Esophagus muscularis mucosa (tissue), 4 donors: Measurements from ENCODE around the gene KCNB1. TPM values are rescaled to one million over a fixed set of nuclear protein-coding genes. Genes with fewer than 3 reads are reported as not detected.

Experiments used
- DNase-seq: peaks from one replicate; pipeline ENCODE4 v3.0.0-alpha.2; 2017; ENCODE audit errors: extremely low spot score
- H3K27ac ChIP-seq, 4 donors: fragments of 200-600 bp; sonication (generic); replicated peaks in 1 of 4; 1 replicate in 3 of 4; 2 replicates in 1 of 4; pipeline ENCODE4 v1.5.1; 2016 to 2019; ENCODE audit warnings: mild to moderate bottlenecking in 1 of 4
- H3K27me3 ChIP-seq, 4 donors: fragments of 200-600 bp; sonication (generic); one replicate each; pipeline versions ENCODE4 v1.5.1 to v1.6.0; 2016 to 2019
- H3K36me3 ChIP-seq, 4 donors: fragments of 200-600 bp; sonication (generic); one replicate each; pipeline ENCODE4 v1.5.1; 2016 to 2019
- H3K4me1 ChIP-seq, 4 donors: fragments of 200-600 bp; sonication (generic); one replicate each; pipeline ENCODE4 v1.5.1; 2016 to 2019
- H3K4me3 ChIP-seq, 4 donors: fragments of 200-600 bp; sonication (generic); 1 replicate in 2 of 4; 2 replicates in 2 of 4; pipeline ENCODE4 v1.5.1; 2016 to 2019; ENCODE audit warnings: mild to moderate bottlenecking in 4 of 4, moderate library complexity in 1 of 4
- H3K9me3 ChIP-seq, 4 donors: fragments of 200-600 bp; sonication (generic); 1 replicate in 3 of 4; 2 replicates in 1 of 4; pipeline ENCODE4 v1.5.1; 2016 to 2019
- CTCF ChIP-seq, 3 experiments: fragments of 200-600 bp in 2 of 3; fragments of 450-650 bp in 1 of 3; sonication (generic) in 2 of 3; IDR thresholded peaks; one replicate each; pipeline ENCODE4 v1.5.1; 2017 to 2019; ENCODE audit warnings: antibody characterized with exemption in 3 of 3, mild to moderate bottlenecking in 2 of 3, moderate library complexity in 1 of 3
- EP300 ChIP-seq: sonication (generic); formaldehyde crosslinking; IDR thresholded peaks from one replicate; pipeline ENCODE4 v1.6.1; 2017; ENCODE audit warnings: antibody characterized with exemption
- POLR2A ChIP-seq: fragments of 450-650 bp; IDR thresholded peaks from one replicate; pipeline ENCODE4 v1.6.1; 2017; ENCODE audit warnings: antibody characterized with exemption, moderate library complexity, mild to moderate bottlenecking, low read depth
- POLR2AphosphoS5 ChIP-seq, 2 donors: sonication (generic); formaldehyde crosslinking; IDR thresholded peaks; one replicate each; pipeline ENCODE4 v1.6.1; 2017; ENCODE audit warnings: antibody characterized with exemption in 2 of 2
- WGBS: methylation state at CpG from one replicate; pipeline ENCODE4 v1.1.5; 2018; 5-methylcytosine and 5-hydroxymethylcytosine counted together
- intact Hi-C: fragments of 100-400 bp; cut with DNase I; formaldehyde crosslinking; loops from one replicate; pipeline ENCODE4 v1.15.1; 2023
- total RNA-seq, 4 donors: library from RNA; depleted of rRNA; stranded (reverse); fragments of >200 nt; gene quantifications; one replicate each; pipeline versions ENCODE4 v1.1.0 to v1.2.1, GENCODE V29; 2016

Gene KCNB1
- total RNA-seq, 4 donors from 2014 or later = 32.3 to 55.5 (median 51.9) TPM

GRCh38 chr20:49486064-49486463, 3.6 kb upstream of the KCNB1 start:
- Histone ChIP-seq H3K4me1 (peaks cover 12 to 38% (median 36%) of the 10 kb centered on the region in 4 donors), H3K27me3 (peaks cover 0 to 18% (median 0%) of the 10 kb centered on the region in 4 donors), H3K27ac (no peak overlapping the region), H3K4me3 (no peak overlapping the region), H3K36me3 (peaks cover 0 to 9% (median 0%) of the 10 kb centered on the region in 4 donors), H3K9me3 (no peaks in the 10 kb centered on the region)
- TF ChIP-seq POLR2A = no peak
- no peak for TF ChIP-seq EP300
- TF ChIP-seq CTCF (IDR thresholded peaks at IDR 0.05) = no peak
- intact Hi-C loops = no loop called here
- DNase-seq = no peak

GRCh38 chr20:49485563-49485962, 3.1 kb upstream of the KCNB1 start:
- no peak for DNase-seq
- Histone ChIP-seq H3K4me1 (peaks cover 12 to 43% (median 41%) of the 10 kb centered on the region in 4 donors), H3K27ac (no peak overlapping the region), H3K36me3 (peaks cover 0 to 9% (median 0%) of the 10 kb centered on the region in 4 donors), H3K4me3 (no peak overlapping the region), H3K27me3 (peaks cover 0 to 18% (median 0%) of the 10 kb centered on the region in 4 donors), H3K9me3 (no peaks in the 10 kb centered on the region)
- TF ChIP-seq POLR2A = no peak
- no peak for TF ChIP-seq POLR2AphosphoS5 (IDR thresholded peaks at IDR 0.05)
- TF ChIP-seq CTCF (IDR thresholded peaks at IDR 0.05) = no peak
- TF ChIP-seq EP300 = no peak
- intact Hi-C loops = loop anchor here (2.0 kb wide), 2 partner anchors 103 to 153 kb away; no protein-coding TSS in a partner anchor
- 77% methylated on average over 1 of the region's 1 CpG for WGBS

- DNase-seq = no peak
- Histone ChIP-seq H3K4me1 (peaks cover 12 to 54% (median 51%) of the 10 kb centered on the region in 4 donors), H3K27ac (peak overlapping the region; percentile 34 to 92 (median 88)), H3K9me3 (no peaks in the 10 kb centered on the region), H3K4me3 (peak overlapping the region; percentile 71 to 77 (median 73)), H3K27me3 (peaks cover 0 to 18% (median 0%) of the 10 kb centered on the region in 4 donors), H3K36me3 (peaks cover 0 to 9% (median 0%) of the 10 kb centered on the region in 4 donors)
- peak; percentile 85 to 88 (median 86) for TF ChIP-seq CTCF (IDR thresholded peaks at IDR 0.05)
- peak; percentile 66 to 71 for TF ChIP-seq POLR2AphosphoS5 (IDR thresholded peaks at IDR 0.05)
- no peak for TF ChIP-seq EP300
- no peak for TF ChIP-seq POLR2A
- intact Hi-C loops = loop anchor here (2.0 to 5.0 kb wide), 3 partner anchors 37 to 152 kb away; no protein-coding TSS in a partner anchor
- WGBS = 2% methylated on average over 34 of the region's 61 CpGs
Observed at GRCh38 chr20:49484180-49485140, 2.0 kb upstream of the KCNB1 start.

GRCh38 chr20:49483696-49484123, 1.2 kb upstream of the KCNB1 start:
- Histone ChIP-seq H3K4me3 (peak overlapping the region; percentile 71 to 77 (median 73)), H3K9me3 (no peaks in the 10 kb centered on the region), H3K4me1 (peaks cover 12 to 61% (median 59%) of the 10 kb centered on the region in 4 donors), H3K27me3 (peaks cover 0 to 18% (median 0%) of the 10 kb centered on the region in 4 donors), H3K36me3 (peaks cover 0 to 9% (median 0%) of the 10 kb centered on the region in 4 donors), H3K27ac (peak overlapping the region; percentile 85 to 92 (median 88))
- no peak for DNase-seq
- TF ChIP-seq POLR2A (no peak), POLR2AphosphoS5 (IDR thresholded peaks at IDR 0.05) (no peak), CTCF (IDR thresholded peaks at IDR 0.05) (no peak), EP300 (no peak)
- 0% methylated on average over 4 of the region's 44 CpGs for WGBS
- intact Hi-C loops = loop anchor here (2.0 to 5.0 kb wide), 3 partner anchors 36 to 151 kb away; no protein-coding TSS in a partner anchor
